Activated CD8-positive, alpha-beta memory T cell treated with anti-CD3 and anti-CD28 coated beads, Interleukin-2, amount 50 U/mL, for 4 hours (primary cell): Measurements from ENCODE around the gene COG7.

Experiments used
- DNase-seq: peaks from one replicate; pipeline ENCODE4 v3.0.0-alpha.2; 2020

Gene COG7

GRCh38 chr16:23355106-23355670, 97.8 kb downstream of the COG7 start:
- DNase-seq, result no peak

GRCh38 chr16:23354246-23354645, 98.7 kb downstream of the COG7 start:
- no peak for DNase-seq

GRCh38 chr16:23353440-23353839, 99.5 kb downstream of the COG7 start:
- no peak for DNase-seq

- no peak for DNase-seq
Measured at GRCh38 chr16:23351360-23351759, 101.6 kb downstream of the COG7 start.

GRCh38 chr16:23348579-23349469, 104.2 kb downstream of the COG7 start:
- DNase-seq, result no peak

- DNase-seq, result no peak
Measured at GRCh38 chr16:23345237-23345636, 107.8 kb downstream of the COG7 start.

GRCh38 chr16:23343643-23344612, 109.1 kb downstream of the COG7 start:
- DNase-seq, result no peak

- no peak for DNase-seq
Measured at GRCh38 chr16:23342083-23342640, 110.8 kb downstream of the COG7 start.

- no peak for DNase-seq
Measured at GRCh38 chr16:23339787-23340186, 113.2 kb downstream of the COG7 start.
